ENCODE results near the gene PRR5L. TPM values are rescaled to one million over a fixed set of nuclear protein-coding genes. Genes with fewer than 3 reads are reported as not detected.

PRR5L gene
- total and polyA plus RNA-seq, 9 of the 15 experiments (the other 6 are each of a cell fraction or from before 2014, with no cell fraction given), result 0.11 to 0.60 (median 0.36) TPM; not detected in 2

- TF ChIP-seq CHD7 (IDR thresholded peaks at IDR 0.05; ENCODE audit: low read depth, low read length), result no peak
- TF ChIP-seq ZBTB40 (IDR thresholded peaks at IDR 0.05), result no peak
- TF ChIP-seq ZBTB40 (CRISPR knock-in tag; IDR thresholded peaks at IDR 0.05), result no peak
- TF ChIP-seq ZNF707 (CRISPR knock-in tag; conservative IDR thresholded peaks at IDR 0.05), result no peak
These were observed 35.0 kb upstream of the PRR5L start (continued) for GRCh38 chr11:36261094-36261493.

Data from K562 (cell line).